Fibroblast of lung (primary cell): Measurements from ENCODE around the gene SYT12.

ENCODE experiments used
- CTCF ChIP-seq, 2 donors: IDR thresholded peaks in 1 of 2; conservative IDR thresholded peaks in 1 of 2; 1 replicate in 1 of 2; 2 replicates in 1 of 2; pipeline ENCODE4 v1.5.1; 2011 to 2012; ENCODE audit warnings: low read length in 2 of 2, control low read depth in 1 of 2, inconsistent platforms in 1 of 2, low read depth in 1 of 2, mild to moderate bottlenecking in 1 of 2
- EZH2 ChIP-seq: IDR thresholded peaks from 2 replicates; pipeline ENCODE4 v1.5.1; 2012; ENCODE audit warnings: low read length, control low read depth, mild to moderate bottlenecking; ENCODE audit errors: missing control alignments

- TF ChIP-seq CTCF (conservative IDR thresholded peaks at IDR 0.05 in 1 of 2, IDR thresholded peaks at IDR 0.05 in 1 of 2; ENCODE audit: low read depth in 1 of 2, low read length in 2 of 2) (no peak), EZH2 (no peak)
Measured at GRCh38 chr11:67020949-67021348, 2.0 kb upstream of the SYT12 start.
